GM23338 (cell line): ENCODE measurements around the gene ZFP64.

ENCODE experiments used
- CREB1 ChIP-seq: fragments of 250-450 bp; sonication (Bioruptor Pico); IDR thresholded peaks from 2 replicates; pipeline ENCODE4 v1.5.0; 2020; ENCODE audit warnings: low read depth, mild to moderate bottlenecking, moderate library complexity
- EZH2 ChIP-seq: fragments of 200-600 bp; sonication (generic); IDR thresholded peaks from one replicate; pipeline ENCODE4 v1.8.0; 2017; ENCODE audit warnings: antibody characterized with exemption, mild to moderate bottlenecking, low read depth; ENCODE audit not compliant: unreplicated experiment
- EZH2phosphoT487 ChIP-seq: fragments of 200-600 bp; sonication (generic); IDR thresholded peaks from one replicate; pipeline ENCODE4 v1.8.1; 2018; ENCODE audit warnings: antibody characterized with exemption; ENCODE audit not compliant: unreplicated experiment
- JUNB ChIP-seq: IDR thresholded peaks from one replicate; pipeline ENCODE4 v1.6.1; 2016; ENCODE audit warnings: antibody characterized with exemption; ENCODE audit not compliant: unreplicated experiment
- NANOG ChIP-seq: IDR thresholded peaks from 2 replicates; pipeline ENCODE4 v1.6.1; 2016; ENCODE audit warnings: antibody characterized with exemption, borderline replicate concordance
- POLR2AphosphoS5 ChIP-seq: IDR thresholded peaks from 2 replicates; pipeline ENCODE4 v1.6.1; 2016; ENCODE audit warnings: antibody characterized with exemption, low read depth
- STAT1 ChIP-seq: IDR thresholded peaks from one replicate; pipeline ENCODE4 v1.6.1; 2016; ENCODE audit warnings: antibody characterized with exemption; ENCODE audit not compliant: unreplicated experiment
- ZNF114 ChIP-seq: fragments of 250-450 bp; sonication (Bioruptor Pico); IDR thresholded peaks from 2 replicates; pipeline ENCODE4 v1.5.0; 2020; ENCODE audit warnings: mild to moderate bottlenecking, moderate library complexity
- ZNF331 ChIP-seq: fragments of 250-450 bp; sonication (Bioruptor Pico); IDR thresholded peaks from 2 replicates; pipeline ENCODE4 v1.5.0; 2020; ENCODE audit warnings: low read depth, mild to moderate bottlenecking, moderate library complexity
- TF ChIP-seq, protein P1 (sequence below), 2 experiments: fragments of 200-600 bp in 1 of 2; sonication (generic) in 1 of 2; conservative IDR thresholded peaks; 2 replicates each; pipeline versions ENCODE4 v1.5.1 to v1.6.1; 2016 to 2017; ENCODE audit warnings: antibody characterized with exemption in 2 of 2, low read depth in 2 of 2, mild to moderate bottlenecking in 2 of 2, moderate library complexity in 1 of 2
- TF ChIP-seq, protein P2 (sequence below): IDR thresholded peaks from 2 replicates; pipeline ENCODE4 v1.6.1; 2016; ENCODE audit warnings: antibody characterized with exemption
- TF ChIP-seq, protein P3 (sequence below): fragments of 250-450 bp; sonication (Bioruptor Pico); IDR thresholded peaks from 2 replicates; pipeline ENCODE4 v1.5.0; 2020; ENCODE audit warnings: mild to moderate bottlenecking, moderate library complexity
- TF ChIP-seq, protein P4 (sequence below): IDR thresholded peaks from one replicate; pipeline ENCODE4 v1.6.1; 2018; ENCODE audit warnings: antibody characterized with exemption; ENCODE audit not compliant: unreplicated experiment

DNA sequence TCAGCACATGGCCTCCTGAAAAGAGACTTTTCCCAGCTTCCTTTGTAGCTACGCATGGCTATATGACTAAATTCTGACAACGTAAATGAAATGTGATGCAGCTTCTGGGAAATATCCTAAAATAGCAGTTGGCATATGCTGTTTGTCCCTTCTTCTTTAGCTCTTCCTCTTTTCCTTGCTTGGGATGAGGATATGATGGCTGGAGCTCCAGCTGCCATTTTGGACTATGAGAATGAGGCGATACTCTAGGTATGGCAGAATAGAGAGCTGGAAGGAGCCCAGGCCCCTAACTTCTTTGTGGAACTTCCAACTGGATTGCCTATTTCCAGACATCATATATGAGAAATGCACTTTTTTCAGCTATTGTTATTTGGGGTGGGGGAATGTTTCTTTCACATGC, 5.3 kb upstream of the ZFP64 start:
- TF ChIP-seq EZH2 = no peak
- no peak for TF ChIP-seq EZH2phosphoT487
- TF ChIP-seq, protein P1, sequence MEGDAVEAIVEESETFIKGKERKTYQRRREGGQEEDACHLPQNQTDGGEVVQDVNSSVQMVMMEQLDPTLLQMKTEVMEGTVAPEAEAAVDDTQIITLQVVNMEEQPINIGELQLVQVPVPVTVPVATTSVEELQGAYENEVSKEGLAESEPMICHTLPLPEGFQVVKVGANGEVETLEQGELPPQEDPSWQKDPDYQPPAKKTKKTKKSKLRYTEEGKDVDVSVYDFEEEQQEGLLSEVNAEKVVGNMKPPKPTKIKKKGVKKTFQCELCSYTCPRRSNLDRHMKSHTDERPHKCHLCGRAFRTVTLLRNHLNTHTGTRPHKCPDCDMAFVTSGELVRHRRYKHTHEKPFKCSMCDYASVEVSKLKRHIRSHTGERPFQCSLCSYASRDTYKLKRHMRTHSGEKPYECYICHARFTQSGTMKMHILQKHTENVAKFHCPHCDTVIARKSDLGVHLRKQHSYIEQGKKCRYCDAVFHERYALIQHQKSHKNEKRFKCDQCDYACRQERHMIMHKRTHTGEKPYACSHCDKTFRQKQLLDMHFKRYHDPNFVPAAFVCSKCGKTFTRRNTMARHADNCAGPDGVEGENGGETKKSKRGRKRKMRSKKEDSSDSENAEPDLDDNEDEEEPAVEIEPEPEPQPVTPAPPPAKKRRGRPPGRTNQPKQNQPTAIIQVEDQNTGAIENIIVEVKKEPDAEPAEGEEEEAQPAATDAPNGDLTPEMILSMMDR (conservative IDR thresholded peaks at IDR 0.05; ENCODE audit: low read depth in 2 of 2) = no peak
- TF ChIP-seq, protein P2, sequence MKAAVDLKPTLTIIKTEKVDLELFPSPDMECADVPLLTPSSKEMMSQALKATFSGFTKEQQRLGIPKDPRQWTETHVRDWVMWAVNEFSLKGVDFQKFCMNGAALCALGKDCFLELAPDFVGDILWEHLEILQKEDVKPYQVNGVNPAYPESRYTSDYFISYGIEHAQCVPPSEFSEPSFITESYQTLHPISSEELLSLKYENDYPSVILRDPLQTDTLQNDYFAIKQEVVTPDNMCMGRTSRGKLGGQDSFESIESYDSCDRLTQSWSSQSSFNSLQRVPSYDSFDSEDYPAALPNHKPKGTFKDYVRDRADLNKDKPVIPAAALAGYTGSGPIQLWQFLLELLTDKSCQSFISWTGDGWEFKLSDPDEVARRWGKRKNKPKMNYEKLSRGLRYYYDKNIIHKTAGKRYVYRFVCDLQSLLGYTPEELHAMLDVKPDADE = no peak
- no peak for TF ChIP-seq POLR2AphosphoS5
- no peak for TF ChIP-seq ZNF114 (CRISPR knock-in tag)
- no peak for TF ChIP-seq NANOG
- TF ChIP-seq, protein P3, sequence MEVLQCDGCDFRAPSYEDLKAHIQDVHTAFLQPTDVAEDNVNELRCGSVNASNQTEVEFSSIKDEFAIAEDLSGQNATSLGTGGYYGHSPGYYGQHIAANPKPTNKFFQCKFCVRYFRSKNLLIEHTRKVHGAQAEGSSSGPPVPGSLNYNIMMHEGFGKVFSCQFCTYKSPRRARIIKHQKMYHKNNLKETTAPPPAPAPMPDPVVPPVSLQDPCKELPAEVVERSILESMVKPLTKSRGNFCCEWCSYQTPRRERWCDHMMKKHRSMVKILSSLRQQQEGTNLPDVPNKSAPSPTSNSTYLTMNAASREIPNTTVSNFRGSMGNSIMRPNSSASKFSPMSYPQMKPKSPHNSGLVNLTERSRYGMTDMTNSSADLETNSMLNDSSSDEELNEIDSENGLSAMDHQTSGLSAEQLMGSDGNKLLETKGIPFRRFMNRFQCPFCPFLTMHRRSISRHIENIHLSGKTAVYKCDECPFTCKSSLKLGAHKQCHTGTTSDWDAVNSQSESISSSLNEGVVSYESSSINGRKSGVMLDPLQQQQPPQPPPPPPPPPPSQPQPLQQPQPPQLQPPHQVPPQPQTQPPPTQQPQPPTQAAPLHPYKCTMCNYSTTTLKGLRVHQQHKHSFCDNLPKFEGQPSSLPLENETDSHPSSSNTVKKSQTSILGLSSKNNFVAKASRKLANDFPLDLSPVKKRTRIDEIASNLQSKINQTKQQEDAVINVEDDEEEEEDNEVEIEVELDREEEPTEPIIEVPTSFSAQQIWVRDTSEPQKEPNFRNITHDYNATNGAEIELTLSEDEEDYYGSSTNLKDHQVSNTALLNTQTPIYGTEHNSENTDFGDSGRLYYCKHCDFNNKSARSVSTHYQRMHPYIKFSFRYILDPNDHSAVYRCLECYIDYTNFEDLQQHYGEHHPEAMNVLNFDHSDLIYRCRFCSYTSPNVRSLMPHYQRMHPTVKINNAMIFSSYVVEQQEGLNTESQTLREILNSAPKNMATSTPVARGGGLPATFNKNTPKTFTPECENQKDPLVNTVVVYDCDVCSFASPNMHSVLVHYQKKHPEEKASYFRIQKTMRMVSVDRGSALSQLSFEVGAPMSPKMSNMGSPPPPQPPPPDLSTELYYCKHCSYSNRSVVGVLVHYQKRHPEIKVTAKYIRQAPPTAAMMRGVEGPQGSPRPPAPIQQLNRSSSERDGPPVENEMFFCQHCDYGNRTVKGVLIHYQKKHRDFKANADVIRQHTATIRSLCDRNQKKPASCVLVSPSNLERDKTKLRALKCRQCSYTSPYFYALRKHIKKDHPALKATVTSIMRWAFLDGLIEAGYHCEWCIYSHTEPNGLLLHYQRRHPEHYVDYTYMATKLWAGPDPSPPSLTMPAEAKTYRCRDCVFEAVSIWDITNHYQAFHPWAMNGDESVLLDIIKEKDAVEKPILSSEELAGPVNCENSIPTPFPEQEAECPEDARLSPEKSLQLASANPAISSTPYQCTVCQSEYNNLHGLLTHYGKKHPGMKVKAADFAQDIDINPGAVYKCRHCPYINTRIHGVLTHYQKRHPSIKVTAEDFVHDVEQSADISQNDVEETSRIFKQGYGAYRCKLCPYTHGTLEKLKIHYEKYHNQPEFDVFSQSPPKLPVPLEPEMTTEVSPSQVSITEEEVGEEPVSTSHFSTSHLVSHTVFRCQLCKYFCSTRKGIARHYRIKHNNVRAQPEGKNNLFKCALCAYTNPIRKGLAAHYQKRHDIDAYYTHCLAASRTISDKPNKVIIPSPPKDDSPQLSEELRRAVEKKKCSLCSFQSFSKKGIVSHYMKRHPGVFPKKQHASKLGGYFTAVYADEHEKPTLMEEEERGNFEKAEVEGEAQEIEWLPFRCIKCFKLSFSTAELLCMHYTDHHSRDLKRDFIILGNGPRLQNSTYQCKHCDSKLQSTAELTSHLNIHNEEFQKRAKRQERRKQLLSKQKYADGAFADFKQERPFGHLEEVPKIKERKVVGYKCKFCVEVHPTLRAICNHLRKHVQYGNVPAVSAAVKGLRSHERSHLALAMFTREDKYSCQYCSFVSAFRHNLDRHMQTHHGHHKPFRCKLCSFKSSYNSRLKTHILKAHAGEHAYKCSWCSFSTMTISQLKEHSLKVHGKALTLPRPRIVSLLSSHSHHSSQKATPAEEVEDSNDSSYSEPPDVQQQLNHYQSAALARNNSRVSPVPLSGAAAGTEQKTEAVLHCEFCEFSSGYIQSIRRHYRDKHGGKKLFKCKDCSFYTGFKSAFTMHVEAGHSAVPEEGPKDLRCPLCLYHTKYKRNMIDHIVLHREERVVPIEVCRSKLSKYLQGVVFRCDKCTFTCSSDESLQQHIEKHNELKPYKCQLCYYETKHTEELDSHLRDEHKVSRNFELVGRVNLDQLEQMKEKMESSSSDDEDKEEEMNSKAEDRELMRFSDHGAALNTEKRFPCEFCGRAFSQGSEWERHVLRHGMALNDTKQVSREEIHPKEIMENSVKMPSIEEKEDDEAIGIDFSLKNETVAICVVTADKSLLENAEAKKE (CRISPR knock-in tag) = no peak
- TF ChIP-seq, protein P4, sequence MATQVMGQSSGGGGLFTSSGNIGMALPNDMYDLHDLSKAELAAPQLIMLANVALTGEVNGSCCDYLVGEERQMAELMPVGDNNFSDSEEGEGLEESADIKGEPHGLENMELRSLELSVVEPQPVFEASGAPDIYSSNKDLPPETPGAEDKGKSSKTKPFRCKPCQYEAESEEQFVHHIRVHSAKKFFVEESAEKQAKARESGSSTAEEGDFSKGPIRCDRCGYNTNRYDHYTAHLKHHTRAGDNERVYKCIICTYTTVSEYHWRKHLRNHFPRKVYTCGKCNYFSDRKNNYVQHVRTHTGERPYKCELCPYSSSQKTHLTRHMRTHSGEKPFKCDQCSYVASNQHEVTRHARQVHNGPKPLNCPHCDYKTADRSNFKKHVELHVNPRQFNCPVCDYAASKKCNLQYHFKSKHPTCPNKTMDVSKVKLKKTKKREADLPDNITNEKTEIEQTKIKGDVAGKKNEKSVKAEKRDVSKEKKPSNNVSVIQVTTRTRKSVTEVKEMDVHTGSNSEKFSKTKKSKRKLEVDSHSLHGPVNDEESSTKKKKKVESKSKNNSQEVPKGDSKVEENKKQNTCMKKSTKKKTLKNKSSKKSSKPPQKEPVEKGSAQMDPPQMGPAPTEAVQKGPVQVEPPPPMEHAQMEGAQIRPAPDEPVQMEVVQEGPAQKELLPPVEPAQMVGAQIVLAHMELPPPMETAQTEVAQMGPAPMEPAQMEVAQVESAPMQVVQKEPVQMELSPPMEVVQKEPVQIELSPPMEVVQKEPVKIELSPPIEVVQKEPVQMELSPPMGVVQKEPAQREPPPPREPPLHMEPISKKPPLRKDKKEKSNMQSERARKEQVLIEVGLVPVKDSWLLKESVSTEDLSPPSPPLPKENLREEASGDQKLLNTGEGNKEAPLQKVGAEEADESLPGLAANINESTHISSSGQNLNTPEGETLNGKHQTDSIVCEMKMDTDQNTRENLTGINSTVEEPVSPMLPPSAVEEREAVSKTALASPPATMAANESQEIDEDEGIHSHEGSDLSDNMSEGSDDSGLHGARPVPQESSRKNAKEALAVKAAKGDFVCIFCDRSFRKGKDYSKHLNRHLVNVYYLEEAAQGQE = no peak
- TF ChIP-seq ZNF331 = no peak
- no peak for TF ChIP-seq JUNB
- TF ChIP-seq STAT1 = no peak
- TF ChIP-seq CREB1 = no peak
